GM19438 (cell line): ENCODE measurements around the gene PTDSS2.
"Not testable (repeated sequence)": the region's sequence is repeated elsewhere in the genome, so short reads cannot be mapped to it uniquely, and the experiment has no call there.

Source experiments
- ATAC-seq: cut with Tn5 transposase; IDR thresholded peaks from one replicate; pipeline ENCODE4 v1.9.1; 2021; ENCODE audit warnings: low read depth; ENCODE audit not compliant: unreplicated experiment

Gene PTDSS2

DNA sequence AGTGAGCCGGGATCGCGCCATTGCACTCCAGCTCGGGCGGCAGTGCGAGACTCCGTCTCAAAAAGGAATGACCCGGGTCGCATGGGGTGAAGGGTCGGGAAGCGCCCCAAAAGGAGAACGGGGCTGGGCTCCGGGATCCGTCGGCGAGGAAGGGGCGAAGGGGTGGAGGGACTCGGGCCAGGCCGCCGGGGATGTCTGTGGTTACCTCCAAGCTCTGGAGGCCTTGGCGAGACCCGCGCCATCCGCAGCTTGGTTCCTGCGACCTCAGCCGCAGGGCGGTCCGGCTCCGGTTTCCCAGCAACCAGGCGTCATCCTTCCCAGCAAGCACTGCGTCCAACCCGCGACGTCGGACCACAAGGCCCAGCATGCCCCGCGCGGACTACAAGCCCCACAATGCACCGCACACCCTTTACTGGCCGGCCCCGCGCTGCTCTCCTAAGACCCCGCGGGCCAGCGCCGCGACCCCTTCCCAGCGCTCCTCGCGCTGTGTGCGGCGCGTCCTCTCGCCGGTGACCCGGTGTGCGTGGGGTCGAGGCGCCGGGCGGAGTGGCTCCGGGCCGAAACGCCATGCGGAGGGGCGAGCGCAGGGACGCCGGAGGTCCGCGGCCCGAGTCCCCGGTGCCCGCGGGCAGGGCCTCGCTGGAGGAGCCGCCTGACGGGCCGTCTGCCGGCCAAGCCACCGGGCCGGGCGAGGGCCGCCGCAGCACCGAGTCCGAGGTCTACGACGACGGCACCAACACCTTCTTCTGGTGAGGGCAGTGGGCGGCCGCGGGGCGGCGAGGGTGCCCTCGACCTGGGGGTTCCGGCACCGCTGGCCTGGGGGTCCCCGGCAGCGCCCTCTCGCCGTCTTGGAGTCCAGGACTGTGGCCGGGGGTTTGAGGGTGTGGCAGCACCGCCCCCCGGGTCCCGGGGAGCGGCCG, at the start of gene PTDSS2:
PTDSS2 (plus strand) TSS at position 391 of the 920 bp plus-strand sequence; CDS start at position 568, 177 bp downstream.
- peak; percentile 72 for ATAC-seq

DNA sequence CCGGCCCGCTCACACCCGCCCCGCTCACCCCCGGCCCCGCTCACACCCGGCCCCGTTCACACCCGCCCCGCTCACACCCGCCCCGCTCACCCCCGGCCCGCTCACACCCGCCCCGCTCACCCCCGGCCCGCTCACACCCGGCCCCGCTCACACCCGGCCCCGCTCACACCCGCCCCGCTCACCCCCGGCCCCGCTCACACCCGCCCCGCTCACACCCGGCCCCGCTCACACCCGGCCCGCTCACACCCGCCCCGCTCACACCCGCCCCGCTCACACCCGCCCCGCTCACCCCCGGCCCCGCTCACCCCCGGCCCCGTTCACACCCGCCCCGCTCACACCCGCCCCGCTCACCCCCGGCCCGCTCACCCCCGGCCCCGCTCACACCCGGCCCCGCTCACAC, 48.9 kb upstream of the PTDSS2 start:
- ATAC-seq, result not testable (repeated sequence)

DNA sequence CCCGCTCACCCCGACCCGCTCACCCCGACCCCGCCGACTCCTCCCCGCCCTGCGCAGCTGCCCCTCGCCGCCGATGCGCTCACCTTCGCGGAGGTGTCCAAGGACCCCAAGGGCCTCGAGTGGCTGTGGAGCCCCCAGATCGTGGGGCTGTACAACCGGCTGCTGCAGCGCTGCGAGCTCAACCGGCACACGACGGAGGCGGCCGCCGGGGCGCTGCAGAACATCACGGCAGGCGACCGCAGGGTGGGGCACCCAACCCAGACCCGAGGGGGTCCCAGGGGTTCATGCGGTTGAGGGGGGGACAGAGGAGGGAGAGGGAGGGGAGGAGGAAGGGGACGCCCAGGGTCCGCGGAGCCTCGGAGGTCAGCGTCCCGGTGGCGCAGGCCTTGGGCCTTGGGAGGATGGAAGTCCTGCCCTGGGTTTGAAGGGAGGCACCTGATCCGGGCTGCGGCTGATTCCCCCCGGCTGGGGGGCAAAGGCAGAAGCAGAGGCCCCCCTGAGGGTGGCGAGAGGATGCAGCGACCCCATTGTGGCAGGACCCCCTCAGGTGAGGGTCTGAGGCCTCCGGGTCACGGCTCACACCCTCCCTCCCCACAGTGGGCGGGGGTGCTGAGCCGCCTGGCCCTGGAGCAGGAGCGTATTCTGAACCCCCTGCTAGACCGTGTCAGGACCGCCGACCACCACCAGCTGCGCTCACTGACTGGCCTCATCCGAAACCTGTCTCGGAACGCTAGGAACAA, 46.9 kb upstream of the PTDSS2 start:
- no peak for ATAC-seq

DNA sequence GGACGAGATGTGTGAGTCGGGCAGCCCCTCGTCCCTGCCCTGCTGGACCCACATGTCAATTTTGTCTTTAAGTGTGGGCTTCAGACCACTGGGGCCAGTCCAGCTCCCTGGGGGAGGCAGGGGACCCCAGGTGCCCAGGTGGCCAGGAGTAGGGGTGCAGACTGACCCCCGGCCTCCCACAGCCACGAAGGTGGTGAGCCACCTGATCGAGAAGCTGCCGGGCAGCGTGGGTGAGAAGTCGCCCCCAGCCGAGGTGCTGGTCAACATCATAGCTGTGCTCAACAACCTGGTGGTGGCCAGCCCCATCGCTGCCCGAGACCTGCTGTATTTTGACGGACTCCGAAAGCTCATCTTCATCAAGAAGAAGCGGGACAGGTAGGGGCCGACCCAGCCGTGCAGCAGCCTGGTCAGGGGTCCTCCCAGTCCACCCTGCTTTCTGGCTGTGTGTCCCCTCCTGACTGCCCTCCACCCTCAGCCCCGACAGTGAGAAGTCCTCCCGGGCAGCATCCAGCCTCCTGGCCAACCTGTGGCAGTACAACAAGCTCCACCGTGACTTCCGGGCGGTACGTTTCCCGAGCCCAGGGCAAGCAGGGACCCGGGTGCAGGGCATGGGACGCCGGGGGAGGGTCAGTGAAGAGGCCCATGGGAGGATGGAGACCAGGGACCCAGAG, 46.2 kb upstream of the PTDSS2 start:
- no peak for ATAC-seq

DNA sequence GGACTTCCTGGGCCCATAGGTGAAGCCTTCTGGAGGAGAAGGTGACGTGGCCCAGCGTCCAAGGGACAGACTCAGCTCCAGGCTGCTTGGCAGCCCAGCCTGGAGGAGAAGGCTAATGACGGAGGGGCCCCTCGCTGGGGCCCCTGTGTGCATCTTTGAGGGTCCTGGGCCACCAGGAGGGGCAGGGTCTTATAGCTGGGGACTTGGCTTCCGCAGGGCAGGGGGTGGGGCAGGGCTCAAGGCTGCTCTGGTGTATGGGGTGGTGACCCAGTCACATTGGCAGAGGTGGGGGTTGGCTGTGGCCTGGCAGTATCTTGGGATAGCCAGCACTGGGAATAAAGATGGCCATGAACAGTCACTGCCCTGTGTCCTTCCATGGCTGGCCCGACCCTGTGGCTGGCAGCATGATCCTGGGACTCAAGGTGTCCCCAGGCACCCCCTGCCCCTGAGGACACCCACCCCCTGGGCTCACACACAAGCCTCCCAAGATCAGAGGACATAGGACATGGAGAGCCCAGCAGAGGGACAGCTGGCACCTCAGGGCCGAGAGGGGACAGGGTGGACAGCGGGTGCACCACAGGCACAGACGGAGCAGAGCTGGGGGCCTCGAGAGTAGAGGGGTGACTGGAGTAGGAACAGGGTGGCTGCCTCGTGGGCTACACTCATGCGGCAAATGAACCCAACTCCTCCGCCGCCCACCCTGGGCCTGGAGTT, 45.4 kb upstream of the PTDSS2 start:
- no peak for ATAC-seq

DNA sequence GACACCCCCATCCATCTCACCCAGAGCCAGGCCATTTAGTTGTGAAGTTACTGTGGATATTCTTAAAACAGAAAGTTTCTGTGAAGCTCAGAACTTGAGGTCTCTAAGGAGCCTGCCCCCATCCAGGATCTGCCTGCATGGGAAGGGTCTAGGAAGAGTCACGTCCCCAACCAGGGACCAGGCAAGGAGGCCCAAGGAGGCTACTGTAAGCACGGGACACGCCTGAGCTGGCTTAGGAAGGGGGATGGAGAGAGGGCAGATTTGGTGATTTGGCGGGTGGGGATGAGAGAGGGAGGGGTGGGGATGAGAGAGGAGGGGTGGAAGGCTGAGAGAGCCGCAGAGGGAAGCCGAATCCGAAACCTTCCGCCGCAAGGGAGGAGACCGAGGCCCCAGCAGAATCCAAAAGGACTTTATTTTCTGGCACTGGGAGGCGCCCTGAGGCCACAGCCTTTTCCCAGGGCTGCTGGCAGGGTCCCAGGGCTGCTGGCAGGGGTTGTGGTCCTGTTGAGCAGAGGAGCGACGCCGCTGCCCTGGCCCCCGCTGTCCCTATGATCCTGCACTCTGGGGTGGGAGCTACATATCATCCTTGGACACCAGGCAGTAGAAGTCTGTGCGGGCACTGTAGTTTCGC, 44.6 kb upstream of the PTDSS2 start:
- no peak for ATAC-seq

DNA sequence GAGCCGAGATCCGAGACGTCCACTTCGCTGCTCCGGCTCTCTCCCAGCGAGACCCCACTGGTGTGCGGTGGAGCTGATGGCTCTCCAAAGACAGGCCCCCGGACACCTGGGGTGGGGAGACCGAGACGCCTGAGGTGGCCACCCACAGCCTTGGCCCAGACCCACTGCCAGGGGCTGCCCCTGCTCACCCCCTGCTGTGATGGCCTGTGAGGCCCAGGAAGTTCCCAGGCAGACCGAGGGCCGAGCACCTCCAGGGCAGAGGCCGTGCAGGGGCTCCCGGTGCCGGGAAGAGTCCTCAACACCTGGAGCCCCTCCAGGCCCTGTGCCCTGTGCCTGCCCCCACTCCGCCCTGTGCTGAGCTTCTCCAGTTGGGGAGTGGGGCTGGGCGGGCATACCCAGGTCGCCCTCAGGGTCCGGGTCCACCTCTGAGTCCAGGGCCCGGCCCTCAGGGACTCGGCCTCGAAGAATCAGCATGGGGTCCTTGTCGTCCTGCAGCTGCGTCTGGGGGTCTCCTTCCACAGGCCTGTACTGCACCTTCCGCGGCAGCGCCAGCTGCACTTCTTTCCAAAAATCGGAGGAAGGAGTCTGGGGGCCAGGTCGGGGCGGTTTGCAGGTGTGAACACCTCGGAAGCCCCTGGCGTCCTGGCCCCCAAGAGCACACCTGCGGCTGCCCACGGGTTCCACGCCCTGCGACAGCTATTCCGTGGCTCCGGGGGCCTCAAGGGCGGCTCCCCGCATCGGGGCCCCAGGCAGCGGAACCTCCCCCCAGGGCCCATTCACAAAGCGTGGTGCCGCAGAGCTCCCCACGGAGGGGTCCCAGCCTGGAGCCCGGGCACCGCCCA, 43.9 kb upstream of the PTDSS2 start:
- no peak for ATAC-seq

DNA sequence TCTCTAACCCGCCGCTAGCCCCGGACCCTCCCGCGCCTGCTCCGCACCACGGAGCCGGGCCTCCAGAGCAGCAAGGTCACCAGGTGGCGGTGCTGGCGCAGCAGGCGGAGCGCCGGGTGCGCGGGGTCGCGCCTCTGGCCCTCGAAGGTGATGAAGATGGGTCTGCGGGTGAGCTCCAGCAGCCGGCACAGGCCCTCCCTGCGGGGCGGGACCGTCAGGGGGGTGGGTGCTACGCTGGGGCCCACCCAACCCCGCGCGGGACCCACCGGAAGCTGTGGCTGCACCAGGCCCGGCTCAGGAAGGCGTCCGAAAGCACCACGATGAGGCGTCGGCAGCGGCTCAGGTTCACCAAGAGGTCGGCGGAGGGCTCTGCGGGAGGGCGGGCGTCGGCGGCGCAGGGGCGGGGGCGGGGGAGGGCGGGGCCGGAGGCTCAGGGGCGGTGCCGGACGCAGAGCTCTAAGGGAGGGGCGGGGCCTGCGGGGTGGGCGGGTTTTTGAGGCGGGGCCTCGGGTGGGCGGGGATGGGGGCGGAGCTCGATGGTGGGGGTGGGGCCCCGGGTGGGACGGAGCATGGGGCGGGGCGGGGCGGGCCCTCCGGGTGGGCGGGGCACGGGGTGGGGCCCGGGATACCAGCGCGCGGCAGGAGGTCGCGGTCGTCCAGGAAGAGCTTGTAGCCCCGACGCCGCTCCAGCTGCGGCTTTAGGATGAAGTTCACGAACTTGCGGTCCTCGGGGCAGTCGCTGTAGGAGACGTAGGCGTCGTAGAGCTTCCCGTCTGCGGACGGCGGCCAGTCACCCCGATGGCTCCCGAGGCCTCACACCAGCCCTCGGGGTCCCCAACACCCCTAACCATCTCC, 43.1 kb upstream of the PTDSS2 start:
- peak; percentile 73 for ATAC-seq

DNA sequence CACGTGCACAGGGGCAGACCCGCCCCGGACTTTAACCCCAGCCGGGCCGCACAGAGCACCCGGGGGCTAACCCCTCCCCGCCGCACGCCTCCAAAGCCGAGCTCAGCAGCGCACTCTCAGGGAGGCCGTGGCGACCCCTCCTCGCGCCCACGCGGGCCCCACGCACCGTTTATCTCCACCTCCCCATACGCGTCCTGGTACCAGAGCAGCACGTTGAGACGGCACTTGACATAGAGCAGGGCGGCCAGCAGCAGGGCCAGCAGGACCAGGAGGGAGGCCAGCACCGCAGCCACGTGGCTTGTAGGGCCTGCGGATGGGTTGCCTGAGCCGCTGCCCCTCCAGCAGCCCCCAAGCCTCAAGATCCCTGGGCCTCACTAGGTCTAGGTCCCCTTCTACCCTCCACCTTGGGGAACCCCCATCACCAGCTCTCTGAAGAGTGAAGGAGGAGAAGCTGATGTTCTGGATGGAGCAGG, 42.4 kb upstream of the PTDSS2 start:
- no peak for ATAC-seq

DNA sequence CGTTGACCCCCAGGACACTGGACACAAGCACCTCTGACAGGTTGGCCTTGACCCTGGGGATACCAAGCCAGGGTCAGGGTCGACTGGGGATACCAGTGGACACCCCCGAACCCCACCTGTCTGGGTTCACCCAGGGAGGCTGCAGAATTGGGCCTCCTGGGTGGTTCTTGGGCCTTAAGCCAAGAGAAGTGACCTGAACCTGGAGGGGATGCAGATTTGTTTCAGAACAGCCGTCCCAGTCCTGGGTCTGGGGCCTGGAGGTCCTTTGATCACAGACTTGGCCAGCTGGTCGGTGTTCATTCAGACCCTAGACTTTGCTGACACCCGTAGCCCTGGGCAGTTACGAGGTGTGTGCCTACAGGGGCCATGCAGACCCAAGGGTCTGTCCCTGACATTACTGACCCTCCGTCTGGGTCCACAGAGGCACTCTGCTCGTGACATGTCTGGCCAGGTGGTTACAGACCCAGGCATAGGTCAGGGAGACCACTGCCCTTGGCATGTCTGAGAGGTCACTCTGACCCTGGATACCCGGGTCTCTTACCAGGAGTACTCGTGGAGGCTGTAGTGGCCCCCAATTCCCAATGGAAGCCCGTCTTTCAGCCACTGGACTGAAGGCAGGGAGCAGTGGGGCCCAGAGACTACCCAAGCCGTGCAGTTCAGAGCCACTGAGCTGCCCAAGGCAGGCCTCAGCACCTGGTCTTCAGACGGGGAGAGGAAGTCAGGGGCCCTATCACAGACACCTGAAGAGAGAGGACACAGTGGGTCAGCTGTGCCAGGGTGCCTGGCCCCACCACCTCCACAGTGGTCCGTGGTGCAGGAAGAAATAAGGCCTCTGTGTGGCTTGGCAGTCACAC, 41.7 kb upstream of the PTDSS2 start:
- no peak for ATAC-seq

DNA sequence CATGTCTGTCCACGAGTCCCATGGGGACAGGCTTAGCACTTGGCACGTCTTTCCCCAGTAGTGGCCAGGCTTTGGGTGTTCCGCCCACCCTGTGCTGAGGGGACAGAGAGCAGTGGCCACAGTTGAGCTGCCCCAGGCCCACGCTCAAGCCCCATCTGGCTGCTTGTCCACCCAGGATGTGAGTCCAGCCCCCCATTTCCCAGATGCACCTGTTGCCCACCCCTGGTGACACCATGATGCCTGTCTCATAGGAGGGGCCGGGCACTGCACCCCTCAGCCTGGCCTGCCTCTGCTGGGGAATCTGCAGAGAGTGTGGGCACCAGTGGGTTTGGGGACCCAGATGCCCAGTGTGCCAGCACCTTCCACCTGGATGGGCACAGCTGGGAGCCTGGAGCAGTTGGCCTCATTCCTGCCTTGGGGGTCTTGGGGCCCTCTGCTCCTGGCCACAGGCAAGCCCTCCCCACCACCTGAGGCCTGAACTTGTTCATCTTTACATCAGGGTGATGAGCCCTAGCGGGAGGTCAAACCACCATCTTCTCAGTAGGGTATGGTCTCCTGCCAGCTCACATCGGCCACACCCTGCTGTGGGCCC, 41.0 kb upstream of the PTDSS2 start:
- no peak for ATAC-seq

DNA sequence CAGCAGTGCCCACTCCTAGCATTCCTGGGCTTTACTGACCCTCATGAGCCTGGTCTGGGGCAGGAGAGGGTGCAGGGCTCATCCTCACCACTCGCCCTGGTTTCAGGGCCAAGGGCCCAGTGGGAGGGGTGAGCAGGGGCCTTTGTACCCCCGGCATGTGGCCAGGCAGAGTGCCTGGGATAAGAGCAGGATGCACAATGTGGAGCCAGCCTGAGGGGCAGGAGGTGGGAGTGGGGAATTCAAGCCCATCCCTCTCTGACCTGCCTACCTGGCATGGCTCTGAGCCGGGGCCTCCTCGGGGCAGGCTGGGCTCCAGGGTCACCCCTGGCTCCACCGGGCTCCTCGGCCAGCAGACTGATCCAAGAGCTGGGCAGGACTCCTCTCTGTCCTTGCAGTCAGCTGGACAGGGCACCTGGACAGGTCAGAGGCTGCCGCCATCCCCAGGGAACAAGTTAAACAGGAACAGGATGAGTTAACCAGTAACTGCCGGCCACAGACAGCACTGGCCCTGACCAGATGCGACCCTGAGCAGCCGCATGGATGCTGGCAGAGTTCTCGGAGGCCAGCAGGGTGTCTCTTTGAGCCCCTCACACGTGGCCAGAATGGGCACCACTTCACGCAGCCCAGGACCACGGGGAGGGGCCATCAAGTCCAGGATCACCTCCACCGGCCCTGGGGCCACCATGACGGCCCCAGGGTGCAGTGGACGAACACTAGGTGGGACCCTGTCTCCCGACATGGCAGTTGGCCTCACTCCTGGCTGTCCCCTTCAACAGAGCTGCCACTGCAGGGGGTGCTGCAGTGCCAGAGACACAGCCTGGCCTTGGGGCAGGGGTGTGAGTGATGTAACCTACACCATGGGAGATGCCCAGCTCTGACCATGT, 40.2 kb upstream of the PTDSS2 start:
- ATAC-seq, result no peak

DNA sequence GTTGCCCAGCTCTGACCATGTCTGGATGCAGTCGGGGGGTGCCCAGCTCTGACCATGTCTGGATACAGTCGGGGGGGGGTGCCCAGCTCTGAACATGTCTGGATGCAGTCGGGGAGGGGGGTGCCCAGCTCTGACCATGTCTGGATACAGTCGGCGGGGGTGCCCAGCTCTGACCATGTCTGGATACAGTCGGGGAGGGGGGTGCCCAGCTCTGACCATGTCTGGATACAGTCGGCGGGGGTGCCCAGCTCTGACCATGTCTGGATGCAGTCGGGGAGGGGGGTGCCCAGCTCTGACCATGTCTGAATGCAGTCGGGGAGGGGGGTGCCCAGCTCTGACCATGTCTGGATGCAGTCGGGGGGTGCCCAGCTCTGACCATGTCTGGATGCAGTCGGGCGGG, 39.4 kb upstream of the PTDSS2 start:
- ATAC-seq, result not testable (repeated sequence)

DNA sequence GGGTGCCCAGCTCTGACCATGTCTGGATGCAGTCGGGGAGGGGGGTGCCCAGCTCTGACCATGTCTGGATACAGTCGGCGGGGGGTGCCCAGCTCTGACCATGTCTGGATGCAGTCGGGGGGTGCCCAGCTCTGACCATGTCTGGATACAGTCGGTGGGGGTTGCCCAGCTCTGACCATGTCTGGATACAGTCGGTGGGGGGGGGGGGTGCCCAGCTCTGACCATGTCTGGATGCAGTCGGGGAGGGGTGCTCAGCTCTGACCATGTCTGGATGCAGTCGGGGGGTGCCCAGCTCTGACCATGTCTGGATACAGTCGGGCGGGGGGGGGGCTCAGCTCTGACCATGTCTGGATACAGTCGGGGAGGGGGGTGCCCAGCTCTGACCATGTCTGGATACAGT, 38.6 kb upstream of the PTDSS2 start:
- not testable (repeated sequence) for ATAC-seq

DNA sequence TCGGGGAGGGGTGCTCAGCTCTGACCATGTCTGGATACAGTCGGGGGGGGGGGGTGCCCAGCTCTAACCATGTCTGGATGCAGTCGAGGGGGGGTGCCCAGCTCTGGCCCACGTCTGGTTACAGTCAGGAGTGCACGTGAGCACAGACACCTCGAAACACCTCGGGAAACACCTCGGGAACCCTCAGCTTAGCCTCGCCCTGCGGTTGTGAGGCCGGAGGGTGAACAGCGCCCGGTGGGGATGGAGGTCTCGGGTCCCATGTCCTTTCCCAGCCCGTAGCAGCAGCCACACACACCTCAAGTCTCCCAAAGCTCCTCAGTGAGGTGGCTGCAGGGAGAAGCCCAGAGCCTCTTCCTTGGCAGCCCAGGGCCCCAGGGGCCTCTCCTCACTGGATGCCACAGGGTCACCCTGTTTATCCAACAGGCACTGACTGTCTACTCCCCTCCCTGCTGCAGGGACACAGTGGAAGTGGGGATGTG, 37.4 kb upstream of the PTDSS2 start:
- ATAC-seq, result no peak
